Fibroblast of lung (primary cell): Measurements from ENCODE around the gene GSE1.

Experiments
- CTCF ChIP-seq, 2 donors: IDR thresholded peaks in 1 of 2; conservative IDR thresholded peaks in 1 of 2; 1 replicate in 1 of 2; 2 replicates in 1 of 2; pipeline ENCODE4 v1.5.1; 2011 to 2012; ENCODE audit warnings: low read length in 2 of 2, control low read depth in 1 of 2, inconsistent platforms in 1 of 2, low read depth in 1 of 2, mild to moderate bottlenecking in 1 of 2
- EZH2 ChIP-seq: IDR thresholded peaks from 2 replicates; pipeline ENCODE4 v1.5.1; 2012; ENCODE audit warnings: low read length, control low read depth, mild to moderate bottlenecking; ENCODE audit errors: missing control alignments

DNA sequence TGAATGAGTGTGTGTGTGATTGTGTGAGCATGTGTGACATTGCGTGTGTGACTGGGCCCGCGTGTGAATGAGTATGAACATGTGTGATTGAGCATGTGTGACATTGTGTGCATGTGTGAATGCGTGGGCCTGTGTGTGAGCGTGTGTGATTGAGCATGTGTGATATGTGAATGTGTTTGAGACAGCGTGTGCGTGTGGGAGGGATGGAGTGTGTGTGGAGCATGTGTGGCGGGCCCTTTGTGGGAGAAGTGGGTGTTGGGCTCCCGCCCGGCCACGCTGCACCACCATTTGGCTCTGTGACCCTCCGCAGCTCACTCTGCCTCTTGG is 22.7 kb upstream of the GSE1 start:
- TF ChIP-seq EZH2: no peak
- no peak for TF ChIP-seq CTCF (conservative IDR thresholded peaks at IDR 0.05 in 1 of 2, IDR thresholded peaks at IDR 0.05 in 1 of 2; ENCODE audit: low read depth in 1 of 2, low read length in 2 of 2)
